DND-41 (cell line): ENCODE data around the gene SLC25A15.

ENCODE experiments used
- EZH2 ChIP-seq: IDR thresholded peaks from 3 replicates; pipeline ENCODE4 v1.6.1; 2012; ENCODE audit warnings: borderline replicate concordance, low read depth, mild to moderate bottlenecking, moderate library complexity, low read length, inconsistent platforms; ENCODE audit not compliant: severe bottlenecking
- TF ChIP-seq, protein P1 (sequence below): IDR thresholded peaks from 2 replicates; pipeline ENCODE4 v1.5.1; 2012; ENCODE audit warnings: borderline replicate concordance, low read length, moderate library complexity, mild to moderate bottlenecking; ENCODE audit not compliant: poor library complexity, severe bottlenecking; ENCODE audit errors: extremely low read depth

DNA sequence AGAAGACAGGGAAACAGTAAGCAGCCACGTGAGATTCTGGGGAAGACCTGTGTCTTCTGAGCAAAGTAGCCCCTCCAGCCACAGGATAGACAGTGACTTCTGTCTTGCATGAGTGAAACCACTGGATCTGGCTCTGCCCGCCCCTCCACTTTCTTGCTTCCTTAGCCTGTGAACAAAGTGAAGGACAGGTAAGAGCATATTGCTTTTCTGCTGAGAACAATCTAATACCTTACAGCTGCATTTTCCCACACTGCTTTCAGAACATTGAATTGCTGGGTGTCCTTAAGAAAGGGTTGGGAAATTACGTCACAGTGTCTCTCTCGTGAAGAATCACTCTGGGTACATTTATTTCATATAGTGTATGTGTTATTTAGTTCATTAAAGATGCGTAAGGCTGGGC lies 11.1 kb downstream of the SLC25A15 start:
- TF ChIP-seq, protein P1, sequence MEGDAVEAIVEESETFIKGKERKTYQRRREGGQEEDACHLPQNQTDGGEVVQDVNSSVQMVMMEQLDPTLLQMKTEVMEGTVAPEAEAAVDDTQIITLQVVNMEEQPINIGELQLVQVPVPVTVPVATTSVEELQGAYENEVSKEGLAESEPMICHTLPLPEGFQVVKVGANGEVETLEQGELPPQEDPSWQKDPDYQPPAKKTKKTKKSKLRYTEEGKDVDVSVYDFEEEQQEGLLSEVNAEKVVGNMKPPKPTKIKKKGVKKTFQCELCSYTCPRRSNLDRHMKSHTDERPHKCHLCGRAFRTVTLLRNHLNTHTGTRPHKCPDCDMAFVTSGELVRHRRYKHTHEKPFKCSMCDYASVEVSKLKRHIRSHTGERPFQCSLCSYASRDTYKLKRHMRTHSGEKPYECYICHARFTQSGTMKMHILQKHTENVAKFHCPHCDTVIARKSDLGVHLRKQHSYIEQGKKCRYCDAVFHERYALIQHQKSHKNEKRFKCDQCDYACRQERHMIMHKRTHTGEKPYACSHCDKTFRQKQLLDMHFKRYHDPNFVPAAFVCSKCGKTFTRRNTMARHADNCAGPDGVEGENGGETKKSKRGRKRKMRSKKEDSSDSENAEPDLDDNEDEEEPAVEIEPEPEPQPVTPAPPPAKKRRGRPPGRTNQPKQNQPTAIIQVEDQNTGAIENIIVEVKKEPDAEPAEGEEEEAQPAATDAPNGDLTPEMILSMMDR, result no peak
- TF ChIP-seq EZH2, result no peak
